Measurements from ENCODE around the gene FPR3.

DNA sequence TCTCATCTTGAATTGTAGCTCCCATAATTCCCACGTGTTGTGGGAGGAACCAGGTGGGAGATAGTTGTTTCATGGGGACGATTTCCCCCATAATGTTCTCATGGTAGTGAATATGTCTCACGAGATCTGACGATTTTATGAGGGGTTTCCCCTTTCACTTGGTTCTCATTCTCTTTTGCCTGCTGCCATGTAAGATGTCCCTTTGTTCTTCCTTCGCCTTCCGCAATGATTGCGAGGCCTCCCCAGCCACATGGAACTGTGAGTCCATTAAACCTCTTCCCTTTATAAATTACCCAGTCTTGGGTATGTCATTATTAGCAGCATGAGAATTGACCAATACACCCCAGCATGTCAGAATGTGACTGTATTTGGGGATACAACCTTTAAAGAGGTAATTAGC is 39.4 kb upstream of the FPR3 start:
- TF ChIP-seq, protein P1, sequence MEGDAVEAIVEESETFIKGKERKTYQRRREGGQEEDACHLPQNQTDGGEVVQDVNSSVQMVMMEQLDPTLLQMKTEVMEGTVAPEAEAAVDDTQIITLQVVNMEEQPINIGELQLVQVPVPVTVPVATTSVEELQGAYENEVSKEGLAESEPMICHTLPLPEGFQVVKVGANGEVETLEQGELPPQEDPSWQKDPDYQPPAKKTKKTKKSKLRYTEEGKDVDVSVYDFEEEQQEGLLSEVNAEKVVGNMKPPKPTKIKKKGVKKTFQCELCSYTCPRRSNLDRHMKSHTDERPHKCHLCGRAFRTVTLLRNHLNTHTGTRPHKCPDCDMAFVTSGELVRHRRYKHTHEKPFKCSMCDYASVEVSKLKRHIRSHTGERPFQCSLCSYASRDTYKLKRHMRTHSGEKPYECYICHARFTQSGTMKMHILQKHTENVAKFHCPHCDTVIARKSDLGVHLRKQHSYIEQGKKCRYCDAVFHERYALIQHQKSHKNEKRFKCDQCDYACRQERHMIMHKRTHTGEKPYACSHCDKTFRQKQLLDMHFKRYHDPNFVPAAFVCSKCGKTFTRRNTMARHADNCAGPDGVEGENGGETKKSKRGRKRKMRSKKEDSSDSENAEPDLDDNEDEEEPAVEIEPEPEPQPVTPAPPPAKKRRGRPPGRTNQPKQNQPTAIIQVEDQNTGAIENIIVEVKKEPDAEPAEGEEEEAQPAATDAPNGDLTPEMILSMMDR (IDR thresholded peaks at IDR 0.05): no peak
- no peak for TF ChIP-seq POLR2A (IDR thresholded peaks at IDR 0.05)

All from right lobe of liver (tissue), 4 donors.